ENCODE data around the gene PDE4B. TPM values are rescaled to one million over a fixed set of nuclear protein-coding genes. Genes with fewer than 3 reads are reported as not detected.
A peak's percentile ranks its signal among the peaks of the same experiment; 100 is the strongest.

PDE4B gene
- total and polyA plus RNA-seq, 12 donors = 2.0 to 63.2 (median 15.3) TPM

DNA sequence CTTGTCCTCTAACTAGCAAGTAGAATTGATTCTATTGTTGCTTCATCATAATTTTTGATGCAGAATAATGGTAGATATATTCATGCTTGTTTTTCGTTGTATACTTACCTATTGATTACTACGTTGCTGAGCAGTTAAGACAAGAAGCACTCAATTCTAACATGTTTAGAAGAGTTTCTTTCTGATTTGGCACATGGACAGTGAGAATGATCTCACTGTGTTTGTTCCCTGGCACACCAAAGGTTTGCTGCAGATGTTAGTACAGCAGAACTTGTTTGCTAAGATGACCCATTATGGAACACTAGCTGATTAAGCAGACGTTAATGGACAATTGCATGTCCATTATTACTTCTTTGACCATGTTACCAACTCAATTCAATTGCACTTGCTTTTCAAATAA, 556.5 kb downstream of the PDE4B start:
- TF ChIP-seq, protein P1, sequence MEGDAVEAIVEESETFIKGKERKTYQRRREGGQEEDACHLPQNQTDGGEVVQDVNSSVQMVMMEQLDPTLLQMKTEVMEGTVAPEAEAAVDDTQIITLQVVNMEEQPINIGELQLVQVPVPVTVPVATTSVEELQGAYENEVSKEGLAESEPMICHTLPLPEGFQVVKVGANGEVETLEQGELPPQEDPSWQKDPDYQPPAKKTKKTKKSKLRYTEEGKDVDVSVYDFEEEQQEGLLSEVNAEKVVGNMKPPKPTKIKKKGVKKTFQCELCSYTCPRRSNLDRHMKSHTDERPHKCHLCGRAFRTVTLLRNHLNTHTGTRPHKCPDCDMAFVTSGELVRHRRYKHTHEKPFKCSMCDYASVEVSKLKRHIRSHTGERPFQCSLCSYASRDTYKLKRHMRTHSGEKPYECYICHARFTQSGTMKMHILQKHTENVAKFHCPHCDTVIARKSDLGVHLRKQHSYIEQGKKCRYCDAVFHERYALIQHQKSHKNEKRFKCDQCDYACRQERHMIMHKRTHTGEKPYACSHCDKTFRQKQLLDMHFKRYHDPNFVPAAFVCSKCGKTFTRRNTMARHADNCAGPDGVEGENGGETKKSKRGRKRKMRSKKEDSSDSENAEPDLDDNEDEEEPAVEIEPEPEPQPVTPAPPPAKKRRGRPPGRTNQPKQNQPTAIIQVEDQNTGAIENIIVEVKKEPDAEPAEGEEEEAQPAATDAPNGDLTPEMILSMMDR (IDR thresholded peaks at IDR 0.05) = no peak
- DNase-seq = no peak
- Histone ChIP-seq H3K27me3 (no peaks in the 10 kb centered on the region), H3K9me3 (no peaks in the 10 kb centered on the region), H3K27ac (peak overlapping the region; percentile 46 to 85 (median 66)), H3K4me1 (peaks cover 7 to 100% (median 54%) of the 10 kb centered on the region in 9 donors), H3K4me3 (no peak overlapping the region), H3K36me3 (peaks cover 0 to 7% (median 0%) of the 10 kb centered on the region in 9 donors)
- intact Hi-C loops (cut with DNase I) = no loop called here
- ATAC-seq = peak in 4 of 8 donors; percentile 28 to 64 (median 46)
- WGBS, 2 donors = 30 to 34% methylated on average over 3 of the region's 3 CpGs

DNA sequence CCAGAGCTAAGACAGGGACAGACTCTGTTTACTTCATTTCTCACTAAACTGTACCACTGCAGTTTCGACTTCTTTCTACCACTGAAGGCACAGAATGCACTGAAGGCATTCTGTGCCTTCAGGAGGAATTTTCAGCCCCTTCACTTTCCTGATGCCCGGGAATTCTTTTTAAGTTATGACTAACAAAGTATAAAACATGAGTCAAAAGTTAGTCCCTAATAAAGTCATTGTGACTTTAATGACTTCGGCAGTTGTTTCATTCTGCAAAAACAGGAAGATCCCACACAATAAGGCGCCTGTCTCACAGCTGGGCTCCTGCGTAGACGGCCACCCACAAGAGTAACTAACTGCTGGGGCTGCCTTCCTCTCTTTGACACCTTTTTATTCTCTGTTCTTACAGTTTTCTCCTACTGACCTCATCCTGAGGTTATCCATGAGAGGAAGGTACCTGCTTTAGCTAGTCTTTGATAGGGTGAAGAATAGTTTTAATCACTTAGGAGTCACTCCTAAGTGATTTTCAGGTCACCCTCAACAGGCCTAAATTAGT, 557.4 kb downstream of the PDE4B start:
- 31 to 35% methylated on average over 6 of the region's 6 CpGs for WGBS, 2 donors

DNA sequence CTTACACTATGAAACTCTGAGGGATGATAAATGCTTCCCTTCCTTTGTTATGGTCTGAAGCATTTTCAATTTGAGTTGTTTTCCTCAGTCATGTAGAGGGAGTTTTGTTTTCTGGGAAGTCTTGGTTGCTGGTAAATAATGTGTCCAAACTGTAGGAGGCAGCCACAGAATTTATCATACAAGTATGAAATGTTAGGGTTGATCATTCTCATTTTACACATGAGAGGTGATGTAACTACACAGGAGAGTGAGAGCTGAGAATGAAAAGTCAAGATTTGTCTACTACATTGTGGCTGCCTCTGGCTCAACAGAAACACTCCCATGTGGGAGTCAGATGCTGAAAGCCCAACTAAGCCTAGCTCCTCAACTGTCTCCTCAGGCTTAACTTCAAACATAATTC, 558.8 kb downstream of the PDE4B start:
- Histone ChIP-seq H3K4me1 (peaks cover 7 to 91% (median 64%) of the 10 kb centered on the region in 9 donors), H3K4me3 (no peak overlapping the region), H3K27me3 (no peaks in the 10 kb centered on the region), H3K27ac (peak overlapping the region in 7 of 10 donors; percentile 33 to 85 (median 71)), H3K36me3 (peaks cover 0 to 20% (median 0%) of the 10 kb centered on the region in 9 donors), H3K9me3 (no peaks in the 10 kb centered on the region)
- intact Hi-C loops (cut with DNase I) = loop anchor here in 1 of 10 donors (5.0 kb wide), 1 partner anchor 79 kb away; no protein-coding TSS in a partner anchor
- no peak for DNase-seq
- TF ChIP-seq, protein P1 (IDR thresholded peaks at IDR 0.05) = no peak
- ATAC-seq = peak in 1 of 8 donors; percentile 4

More for the DNA sequence above, 557.4 kb downstream of the PDE4B start:
- Histone ChIP-seq H3K4me3 (peak overlapping the region in 1 of 10 donors; percentile 12), H3K4me1 (peaks cover 7 to 100% (median 62%) of the 10 kb centered on the region in 9 donors), H3K36me3 (peaks cover 0 to 7% (median 0%) of the 10 kb centered on the region in 9 donors), H3K27ac (peak overlapping the region; percentile 47 to 85 (median 66)), H3K27me3 (no peaks in the 10 kb centered on the region), H3K9me3 (no peaks in the 10 kb centered on the region)
- TF ChIP-seq, protein P1 (IDR thresholded peaks at IDR 0.05) = no peak
- intact Hi-C loops (cut with DNase I) = loop anchor here in 1 of 10 donors (5.0 kb wide), 1 partner anchor 78 kb away; no protein-coding TSS in a partner anchor
- ATAC-seq (peak; percentile 63 to 92 (median 78)), DNase-seq (peak in 1 of 2 donors; percentile 64)

DNA sequence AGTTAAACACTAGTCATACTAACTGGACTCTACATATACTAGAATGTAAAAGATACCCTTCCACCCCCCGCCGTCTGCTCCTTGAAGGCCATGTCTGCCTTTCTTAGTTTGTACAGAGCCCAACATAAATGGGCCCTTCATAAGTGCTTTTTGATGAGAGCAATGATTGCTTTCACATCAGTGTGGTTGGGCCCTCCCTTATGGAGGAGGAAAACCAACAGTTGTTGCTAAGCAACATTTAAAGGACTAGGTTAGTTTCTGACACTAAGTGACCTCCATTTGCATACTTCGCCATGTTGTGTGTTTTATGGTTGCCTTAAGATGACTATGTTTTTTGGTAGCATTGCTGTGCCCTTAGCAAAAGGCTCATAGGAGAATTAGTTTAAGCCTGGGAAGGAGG, 559.2 kb downstream of the PDE4B start:
- H3K9me3 ChIP-seq = no peaks in the 10 kb centered on the region
- peaks cover 0 to 20% (median 0%) of the 10 kb centered on the region in 9 donors for H3K36me3 ChIP-seq
- H3K27me3 ChIP-seq = no peaks in the 10 kb centered on the region
- TF ChIP-seq, protein P1 (IDR thresholded peaks at IDR 0.05) = no peak
- WGBS, 2 donors = 80 to 81% methylated on average over 3 of the region's 3 CpGs
- DNase-seq (no peak), ATAC-seq (peak in 3 of 8 donors; percentile 23 to 25 (median 23))
- H3K4me1 ChIP-seq = peaks cover 7 to 90% (median 63%) of the 10 kb centered on the region in 9 donors
- intact Hi-C loops (cut with DNase I) = loop anchor here in 1 of 10 donors (5.0 kb wide), 1 partner anchor 80 kb away; no protein-coding TSS in a partner anchor
- H3K4me3 ChIP-seq = no peak overlapping the region
- H3K27ac ChIP-seq = peak overlapping the region in 9 of 10 donors; percentile 11 to 85 (median 68)
